GM18526 (cell line): Measurements from ENCODE around the gene PI4K2A.

Experiments used
- POLR2A ChIP-seq: IDR thresholded peaks from 3 replicates; pipeline ENCODE4 v1.6.1; 2011; ENCODE audit not compliant: insufficient read length; ENCODE audit errors: extremely low read depth

The PI4K2A gene

DNA sequence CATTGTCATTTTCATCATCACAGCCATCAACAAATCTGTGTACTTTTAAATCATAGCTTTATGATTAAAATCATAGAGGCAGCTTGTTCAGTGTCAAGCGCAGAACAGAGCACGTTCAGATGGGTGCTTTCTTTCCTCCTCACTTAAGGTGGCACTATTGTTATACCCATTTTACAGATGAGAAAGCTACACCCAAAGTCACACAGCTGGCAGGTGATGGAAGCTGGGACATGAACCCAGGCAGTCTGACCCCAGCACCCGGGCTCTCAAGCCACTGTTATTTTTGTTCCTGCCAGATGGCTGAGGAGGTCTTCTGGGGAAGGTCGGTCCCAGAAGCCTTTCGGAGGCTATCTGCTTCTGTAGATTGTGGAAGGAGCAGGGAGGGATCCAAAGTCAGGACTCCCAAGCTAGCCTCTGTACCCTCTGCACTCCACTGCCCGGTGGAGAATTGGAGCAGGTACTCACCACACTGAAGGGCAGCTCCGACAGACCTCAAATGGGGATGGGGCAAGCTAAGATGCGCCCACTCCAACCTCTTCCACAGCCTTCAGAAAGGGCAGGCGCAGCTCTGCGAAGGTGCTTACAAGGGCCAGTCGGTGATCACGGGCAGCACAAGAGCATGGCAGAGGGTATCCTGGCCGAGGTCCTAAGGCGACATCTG, 46.0 kb downstream of the PI4K2A start:
- TF ChIP-seq POLR2A = no peak

DNA sequence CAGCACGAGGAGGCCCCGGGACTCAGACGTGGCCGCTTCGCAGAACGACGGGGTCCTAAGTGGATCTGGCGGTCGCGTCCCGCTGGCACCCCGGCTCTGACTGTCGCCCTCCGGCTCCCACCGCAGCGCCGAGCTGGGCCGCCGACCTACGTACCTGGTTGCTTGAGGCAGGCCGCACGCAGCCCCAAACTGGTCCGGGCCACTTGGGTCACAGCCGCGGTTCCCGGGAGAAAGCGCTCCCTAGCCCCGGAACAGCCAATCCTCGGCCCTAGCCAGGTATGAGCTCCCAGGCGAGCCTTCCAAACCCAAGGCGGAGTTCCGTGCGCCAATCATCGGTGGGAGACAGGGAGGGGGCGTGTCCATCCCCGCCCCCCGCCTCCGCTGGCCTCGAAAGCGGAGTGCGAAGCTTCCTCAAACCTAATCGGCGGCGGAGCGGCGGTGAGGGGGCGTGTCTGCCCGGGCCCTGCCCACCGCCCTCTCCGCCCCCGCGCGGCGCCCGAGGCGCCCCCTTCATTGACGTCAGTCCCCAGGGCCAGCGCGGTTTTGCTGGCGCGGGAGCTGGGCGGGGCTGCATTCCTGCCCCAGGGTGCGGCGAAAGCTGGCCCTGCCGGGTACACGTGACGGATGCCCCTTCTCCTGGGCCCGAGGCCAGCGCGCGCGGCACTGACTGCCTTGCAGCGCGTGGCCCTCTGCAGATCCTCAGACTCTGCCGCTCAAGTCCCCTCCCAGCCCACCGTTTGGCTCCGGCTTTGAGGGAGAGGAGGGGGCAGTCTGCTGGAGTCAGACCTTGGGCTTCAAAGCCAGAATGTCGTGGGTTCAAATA, 46.7 kb downstream of the PI4K2A start, which contains the start of gene AVPI1:
Gene AVPI1, minus strand, starts transcription at position 280 of the 823 bp plus-strand sequence. CDS start 7,336 bp downstream, outside the sequence.
- peak; percentile 38 for TF ChIP-seq POLR2A

DNA sequence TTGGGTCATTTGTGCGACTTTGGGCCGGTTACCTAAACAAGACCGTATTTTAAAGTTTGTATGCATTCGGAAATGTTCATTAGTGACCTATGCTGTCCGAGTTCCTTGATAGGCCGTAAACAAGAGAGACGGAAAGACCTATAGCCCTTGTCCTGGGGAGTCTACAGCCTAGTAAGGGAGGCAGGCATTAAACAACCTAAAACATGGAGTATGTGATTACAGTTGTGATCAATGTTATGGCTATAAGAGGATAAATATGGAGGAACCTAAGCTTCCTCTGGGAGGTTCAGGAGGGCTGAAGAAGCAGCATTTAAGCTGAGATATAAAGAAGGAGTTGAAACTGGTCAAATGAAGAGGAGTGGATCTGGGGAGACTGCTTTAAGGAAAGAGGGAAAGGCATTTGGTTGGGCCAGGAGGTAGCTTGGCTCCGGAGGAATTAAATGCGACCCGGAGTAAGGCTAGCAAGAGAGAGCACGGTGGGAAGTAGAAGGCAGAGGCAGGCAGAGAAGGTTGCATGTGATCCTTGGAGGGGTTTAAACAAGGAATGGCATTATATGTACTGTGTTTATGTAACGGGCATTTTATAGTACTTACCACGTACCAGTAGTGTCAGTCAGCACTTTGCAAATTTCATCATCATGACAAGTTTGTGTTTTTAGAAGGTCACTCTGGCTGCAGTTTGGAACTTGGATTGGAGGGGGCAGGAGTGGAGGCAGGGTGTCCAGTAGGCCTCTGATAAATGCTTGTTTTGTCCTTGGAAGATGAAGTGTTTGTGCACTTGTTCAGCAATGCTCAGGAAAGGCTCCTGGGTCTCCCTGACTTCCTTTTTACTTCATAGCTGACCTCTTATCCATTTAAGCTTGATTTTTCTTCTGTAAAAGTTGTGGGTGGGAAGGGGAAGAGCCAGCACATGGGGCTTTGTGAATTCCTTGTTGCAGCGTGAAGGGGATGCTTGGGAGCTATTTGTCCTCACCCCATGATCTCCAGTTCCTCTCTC, 47.6 kb downstream of the PI4K2A start:
- no peak for TF ChIP-seq POLR2A

DNA sequence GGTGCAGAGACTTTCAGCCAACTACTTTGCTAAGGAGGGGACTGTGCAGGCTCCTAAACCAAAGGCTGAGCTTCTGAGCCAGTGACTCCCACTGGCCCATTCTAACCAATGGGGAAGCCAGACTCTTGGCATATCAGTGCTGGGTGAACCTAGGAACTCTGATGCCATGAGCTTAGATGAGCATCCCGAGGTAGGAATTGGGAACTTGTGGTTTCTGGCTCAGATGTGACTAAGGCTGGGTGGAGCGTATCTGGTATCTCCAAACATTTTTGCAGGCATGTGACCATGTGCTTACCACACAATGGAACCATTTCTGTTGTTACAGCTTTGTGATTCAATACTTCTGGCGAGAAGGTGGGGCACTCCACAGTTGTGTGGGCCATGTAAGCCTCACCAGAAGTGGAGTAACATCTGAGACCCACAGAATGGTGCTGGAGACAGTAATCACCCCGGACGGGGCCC, 49.1 kb downstream of the PI4K2A start:
- TF ChIP-seq POLR2A = no peak

DNA sequence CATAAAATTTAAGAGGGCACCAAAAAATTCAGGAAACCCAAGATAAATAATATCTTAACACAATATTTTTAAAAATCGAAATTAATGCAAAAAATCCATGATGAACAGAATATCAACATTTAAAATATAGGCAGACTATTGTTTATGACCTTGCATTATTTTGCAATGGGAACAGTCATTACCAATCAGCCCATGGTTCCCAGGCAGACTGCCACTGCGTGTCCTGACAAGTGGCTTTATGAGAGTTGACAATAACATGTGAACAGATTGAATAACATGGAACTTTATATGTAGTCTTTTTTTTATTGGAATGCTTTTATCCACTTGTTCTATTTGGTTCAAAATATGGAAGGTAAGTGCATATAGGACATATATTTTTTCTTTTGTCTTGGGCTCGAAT, 49.7 kb downstream of the PI4K2A start:
- TF ChIP-seq POLR2A = no peak

DNA sequence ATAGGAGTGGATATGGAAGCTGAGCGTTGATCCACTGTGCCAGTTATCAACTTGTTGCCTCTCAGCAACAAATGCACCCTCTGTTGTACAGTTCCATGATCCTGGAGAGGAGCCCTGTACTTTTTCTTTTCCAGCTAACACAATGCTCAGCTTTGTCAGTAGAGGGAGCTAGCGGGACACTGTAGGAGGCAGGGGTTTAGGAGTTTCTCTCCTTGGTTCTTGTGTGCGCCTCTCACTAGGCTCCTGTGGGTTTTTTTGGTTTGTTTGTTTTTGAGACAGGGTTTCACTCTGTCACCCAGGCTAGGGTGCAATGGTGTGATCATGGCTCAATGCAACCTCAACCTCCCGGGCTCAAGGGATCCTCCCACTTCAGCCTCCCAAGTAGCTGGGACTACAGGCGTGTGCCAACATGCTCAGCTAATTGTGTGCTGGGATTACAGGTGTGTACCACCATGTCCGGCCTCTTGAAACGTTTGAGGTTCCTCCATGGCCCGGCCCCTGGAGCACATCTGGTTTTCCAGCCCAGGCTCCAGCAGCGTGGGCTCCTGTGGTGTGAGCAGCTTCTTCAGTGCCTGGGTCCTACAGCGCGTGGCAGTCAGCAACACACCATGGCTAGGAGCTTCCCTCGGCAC, 61.1 kb downstream of the PI4K2A start:
- no peak for TF ChIP-seq POLR2A

DNA sequence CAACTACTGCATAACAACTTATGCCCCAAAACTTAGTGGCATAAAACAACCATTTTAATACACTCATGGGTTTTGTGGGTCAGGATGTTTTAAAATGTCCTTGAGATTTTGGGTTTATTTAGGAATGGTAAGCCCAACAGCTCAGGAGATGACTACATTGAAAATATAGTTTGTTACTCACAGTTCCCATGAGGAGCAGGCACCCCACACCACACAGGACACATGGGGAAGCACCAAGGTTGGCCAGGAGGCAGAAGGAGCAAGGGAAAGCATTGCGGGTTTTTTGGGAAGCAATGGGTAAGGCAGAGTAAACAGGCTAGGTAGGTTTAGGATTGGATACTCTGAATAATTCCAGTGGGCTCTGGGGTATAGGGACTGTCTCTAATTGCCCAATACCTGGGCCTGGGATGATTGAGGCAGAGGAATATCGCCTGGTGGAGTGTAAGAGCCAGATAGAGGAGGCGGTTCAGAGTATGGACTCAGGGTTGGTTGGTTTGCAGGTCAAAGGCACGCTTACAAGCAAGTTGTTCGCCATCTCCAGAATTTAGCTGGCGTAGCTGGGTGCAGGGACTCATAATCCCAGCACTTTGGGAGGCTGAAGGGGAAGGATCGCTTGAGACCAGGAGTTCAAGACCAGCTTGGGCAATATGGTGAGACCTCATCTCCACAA, 63.1 kb downstream of the PI4K2A start:
- TF ChIP-seq POLR2A = no peak

DNA sequence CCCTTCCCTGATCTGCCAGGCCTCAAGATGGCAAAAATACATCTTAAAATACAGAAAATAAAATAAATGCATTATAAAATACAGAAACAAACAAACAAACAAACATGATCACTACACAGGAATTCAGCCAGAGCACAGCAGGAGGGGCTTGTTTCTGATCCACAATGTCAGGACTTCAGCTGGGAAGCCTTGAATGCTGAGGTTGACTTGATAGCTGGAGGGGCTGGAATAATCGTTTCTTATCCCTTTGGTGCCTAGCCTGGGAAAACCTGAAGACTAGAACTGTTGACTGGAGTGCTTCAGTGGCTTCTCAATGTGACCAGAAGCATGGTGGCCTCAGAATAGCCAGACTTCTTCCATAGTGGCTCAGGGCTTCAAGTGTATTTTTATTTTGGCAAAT, 63.9 kb downstream of the PI4K2A start:
- TF ChIP-seq POLR2A = no peak

DNA sequence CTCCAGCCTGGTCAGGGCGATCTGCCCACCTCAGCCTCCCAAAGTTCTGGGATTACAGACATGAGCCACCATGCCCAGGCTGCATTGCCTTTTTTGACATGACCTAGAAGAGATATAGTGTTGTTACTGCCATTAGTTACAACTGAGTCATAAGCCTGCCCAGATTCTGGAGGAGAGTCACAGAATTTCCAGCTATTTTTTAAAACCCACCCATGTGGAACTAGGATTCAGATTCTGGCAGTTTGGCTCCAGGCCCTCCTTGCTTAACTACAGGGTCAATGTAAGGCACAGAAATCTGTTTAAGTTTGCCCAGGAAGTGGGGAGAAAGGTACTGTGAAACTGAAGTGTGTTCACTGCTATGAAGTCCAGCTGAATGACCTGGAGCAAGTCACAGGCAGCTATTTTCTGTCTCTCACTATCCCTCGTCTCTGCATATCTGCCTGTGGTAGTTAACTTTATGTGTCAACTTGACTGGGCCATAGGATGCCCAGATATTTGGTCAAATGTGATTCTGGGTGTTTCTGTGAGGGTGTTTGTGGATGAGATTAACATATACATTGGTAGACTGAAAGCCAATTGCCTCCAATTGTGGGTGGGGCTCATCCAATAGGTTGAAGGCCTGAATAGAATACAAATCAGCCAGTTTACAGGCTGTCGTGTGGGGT, 64.7 kb downstream of the PI4K2A start:
- no peak for TF ChIP-seq POLR2A

DNA sequence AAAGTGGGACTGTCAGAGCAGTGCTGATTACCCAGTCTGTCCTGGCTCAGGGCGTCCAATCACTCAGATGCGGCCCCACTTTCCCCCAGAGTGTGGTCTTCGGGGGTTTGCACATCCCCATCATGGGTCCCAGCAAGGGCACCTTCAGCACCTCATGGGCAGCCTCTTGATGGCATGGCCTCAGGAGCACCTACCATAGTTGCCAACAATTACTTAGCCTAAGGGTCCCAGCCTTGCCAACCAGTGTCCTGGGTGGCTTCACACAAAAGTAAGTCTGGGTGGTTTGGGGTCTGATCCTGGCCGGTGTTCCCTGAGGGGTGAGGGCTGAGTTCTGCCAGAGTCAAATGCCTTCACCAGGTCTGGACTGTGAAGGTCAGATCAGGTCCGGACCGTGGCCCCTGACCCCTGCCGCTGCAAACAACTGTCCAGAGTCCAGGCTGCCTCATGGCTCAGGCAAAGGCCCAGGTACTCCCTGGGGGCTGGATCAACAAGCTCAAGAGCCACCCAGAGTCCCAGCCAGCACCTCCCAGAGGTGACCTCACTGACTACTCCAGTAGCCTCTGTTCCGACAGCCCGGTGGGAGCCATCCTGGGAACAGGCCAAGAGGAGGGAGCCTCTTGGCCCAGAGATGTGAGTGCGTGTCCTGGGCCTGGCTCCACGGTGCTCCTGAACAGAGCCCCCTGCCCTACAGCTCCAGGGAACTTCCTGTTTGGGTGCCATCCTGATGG, 66.8 kb downstream of the PI4K2A start:
- TF ChIP-seq POLR2A = no peak

DNA sequence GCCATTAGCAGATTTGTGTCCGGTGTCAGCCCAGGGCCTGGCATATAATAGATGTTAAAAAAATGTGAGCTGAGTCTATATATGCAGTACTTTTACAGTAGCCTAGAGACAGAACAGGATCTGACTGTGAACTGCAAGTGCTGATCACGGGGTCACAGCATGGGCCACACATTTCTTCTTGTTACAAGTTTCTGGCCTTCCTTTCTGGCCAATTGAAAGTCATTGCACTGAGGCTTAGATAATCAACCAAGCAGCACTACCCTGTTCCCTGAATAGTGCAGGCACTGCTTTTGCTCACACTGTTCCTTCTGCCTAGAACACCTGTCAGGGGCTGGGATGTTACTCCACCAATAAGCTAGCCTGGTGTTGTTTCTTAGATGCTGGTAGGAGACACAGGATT, 67.7 kb downstream of the PI4K2A start:
- no peak for TF ChIP-seq POLR2A

DNA sequence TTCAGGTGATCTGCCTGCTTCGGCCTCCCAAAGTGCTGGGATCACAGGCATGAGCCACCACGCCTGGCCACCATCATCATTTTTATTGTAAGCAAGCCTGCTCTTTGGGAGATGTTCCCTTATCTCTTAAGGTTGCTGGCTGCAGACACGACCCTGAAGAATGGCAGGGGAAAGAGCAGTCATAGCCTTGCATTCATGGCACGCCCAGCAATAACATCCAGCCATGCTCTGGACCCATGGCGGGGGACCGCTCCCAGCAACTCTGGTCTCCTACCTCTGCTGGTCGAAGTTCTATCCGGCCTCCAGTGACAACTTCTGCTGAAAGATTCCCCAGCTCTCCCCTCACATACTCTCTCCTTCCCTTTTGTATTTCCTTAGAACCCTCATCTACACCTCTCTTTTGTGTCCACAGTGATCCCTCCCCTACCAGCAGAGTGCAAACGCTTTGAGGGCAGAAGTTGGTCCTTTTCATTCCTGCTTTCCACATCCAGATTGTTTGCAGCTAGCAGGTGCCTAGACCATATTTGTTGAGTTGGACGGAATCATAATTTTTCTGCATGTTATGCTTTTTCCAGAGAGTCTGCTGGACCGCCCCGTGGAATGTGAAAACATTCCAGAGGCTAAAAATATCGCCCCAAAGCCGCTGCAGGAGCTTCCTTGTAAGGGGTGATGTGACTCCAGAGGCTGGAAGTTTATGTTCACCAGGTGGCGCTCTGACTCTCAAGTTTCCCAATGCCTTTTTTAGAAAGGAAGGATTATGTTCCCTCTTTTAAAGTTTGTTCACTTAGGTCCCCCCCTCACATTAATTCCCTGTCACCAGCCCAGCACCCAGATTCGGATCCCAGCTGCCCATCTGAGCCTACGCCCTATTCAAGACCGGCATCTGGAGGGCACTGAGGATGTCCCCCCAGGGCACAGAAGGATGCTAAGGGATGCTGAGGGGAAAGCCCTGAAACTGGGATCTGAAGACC, 68.8 kb downstream of the PI4K2A start:
- TF ChIP-seq POLR2A = no peak
